Hepatocyte (in vitro differentiated cells): Measurements from ENCODE around the gene TMEM151A.

Source experiments
- EZH2 ChIP-seq: fragments of 200-600 bp; sonication (generic); IDR thresholded peaks from 2 replicates; pipeline ENCODE4 v1.6.1; 2016; ENCODE audit warnings: antibody characterized with exemption, mild to moderate bottlenecking, borderline replicate concordance
- EZH2phosphoT487 ChIP-seq: fragments of 200-600 bp; sonication (generic); IDR thresholded peaks from one replicate; pipeline ENCODE4 v1.6.1; 2018; ENCODE audit warnings: antibody characterized with exemption, mild to moderate bottlenecking, low read depth, moderate library complexity; ENCODE audit not compliant: unreplicated experiment, severe bottlenecking
- TF ChIP-seq, protein P1 (sequence below): fragments of 200-600 bp; sonication (generic); IDR thresholded peaks from 2 replicates; pipeline ENCODE4 v1.5.1; 2016; ENCODE audit warnings: antibody characterized with exemption, mild to moderate bottlenecking; ENCODE audit not compliant: poor library complexity

GRCh38 chr11:66339686-66340483, 48.2 kb downstream of the TMEM151A start:
- no peak for TF ChIP-seq EZH2phosphoT487
- TF ChIP-seq, protein P1, sequence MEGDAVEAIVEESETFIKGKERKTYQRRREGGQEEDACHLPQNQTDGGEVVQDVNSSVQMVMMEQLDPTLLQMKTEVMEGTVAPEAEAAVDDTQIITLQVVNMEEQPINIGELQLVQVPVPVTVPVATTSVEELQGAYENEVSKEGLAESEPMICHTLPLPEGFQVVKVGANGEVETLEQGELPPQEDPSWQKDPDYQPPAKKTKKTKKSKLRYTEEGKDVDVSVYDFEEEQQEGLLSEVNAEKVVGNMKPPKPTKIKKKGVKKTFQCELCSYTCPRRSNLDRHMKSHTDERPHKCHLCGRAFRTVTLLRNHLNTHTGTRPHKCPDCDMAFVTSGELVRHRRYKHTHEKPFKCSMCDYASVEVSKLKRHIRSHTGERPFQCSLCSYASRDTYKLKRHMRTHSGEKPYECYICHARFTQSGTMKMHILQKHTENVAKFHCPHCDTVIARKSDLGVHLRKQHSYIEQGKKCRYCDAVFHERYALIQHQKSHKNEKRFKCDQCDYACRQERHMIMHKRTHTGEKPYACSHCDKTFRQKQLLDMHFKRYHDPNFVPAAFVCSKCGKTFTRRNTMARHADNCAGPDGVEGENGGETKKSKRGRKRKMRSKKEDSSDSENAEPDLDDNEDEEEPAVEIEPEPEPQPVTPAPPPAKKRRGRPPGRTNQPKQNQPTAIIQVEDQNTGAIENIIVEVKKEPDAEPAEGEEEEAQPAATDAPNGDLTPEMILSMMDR, result no peak
- no peak for TF ChIP-seq EZH2
